Jurkat, Clone E6-1 (cell line): Measurements from ENCODE around the gene VSTM1.

Experiments used
- DNase-seq: peaks from one replicate; pipeline ENCODE4 v3.0.0-alpha.2; 2011; ENCODE audit warnings: low read depth, low spot score
- H3K4me3 ChIP-seq: 2 replicates; pipeline ENCODE4 v1.5.1; 2011; ENCODE audit warnings: mild to moderate bottlenecking, low read length, control low read depth, moderate library complexity

Gene VSTM1

DNA sequence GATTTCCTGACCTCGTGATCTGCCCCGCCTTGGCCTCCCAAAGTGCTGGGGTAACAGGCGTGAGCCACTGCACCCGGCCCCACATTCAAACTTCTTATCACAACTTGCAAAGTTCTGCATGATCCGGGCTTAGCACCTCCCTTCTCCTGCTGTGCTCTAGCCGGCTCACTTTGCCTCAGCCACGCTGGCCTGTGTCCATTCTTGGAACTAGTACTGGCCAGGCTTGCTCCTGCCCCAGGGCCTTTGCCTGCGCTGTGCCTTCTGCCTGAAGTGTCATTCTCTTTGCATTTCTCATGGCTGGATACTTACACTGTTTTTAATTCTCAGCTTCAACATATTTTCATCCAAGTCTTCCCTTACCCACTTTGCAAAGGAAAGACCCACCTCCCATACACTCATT, 42.3 kb downstream of the VSTM1 start:
- DNase-seq, result no peak
- no peak overlapping the region for H3K4me3 ChIP-seq

DNA sequence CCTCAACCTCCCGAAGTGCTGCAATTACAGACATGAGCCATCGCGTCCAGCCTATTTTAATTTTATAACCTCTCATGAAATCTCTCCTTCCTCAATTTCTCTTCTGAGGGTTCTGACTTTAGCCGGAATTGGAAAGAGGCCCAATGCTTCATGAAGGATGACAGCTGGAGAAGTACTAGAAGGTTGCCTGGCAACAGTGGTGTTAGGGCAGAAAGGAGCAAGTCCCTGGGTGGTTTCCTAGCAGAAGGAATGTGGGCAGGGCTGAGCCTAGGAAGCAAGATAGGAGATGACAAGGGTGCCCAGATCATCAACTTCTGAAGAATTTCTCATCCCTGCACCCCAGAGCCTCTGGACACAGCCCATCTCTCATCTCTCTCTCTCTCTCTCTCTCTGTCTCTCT, 46.4 kb downstream of the VSTM1 start:
- no peak for DNase-seq
- no peak overlapping the region for H3K4me3 ChIP-seq

DNA sequence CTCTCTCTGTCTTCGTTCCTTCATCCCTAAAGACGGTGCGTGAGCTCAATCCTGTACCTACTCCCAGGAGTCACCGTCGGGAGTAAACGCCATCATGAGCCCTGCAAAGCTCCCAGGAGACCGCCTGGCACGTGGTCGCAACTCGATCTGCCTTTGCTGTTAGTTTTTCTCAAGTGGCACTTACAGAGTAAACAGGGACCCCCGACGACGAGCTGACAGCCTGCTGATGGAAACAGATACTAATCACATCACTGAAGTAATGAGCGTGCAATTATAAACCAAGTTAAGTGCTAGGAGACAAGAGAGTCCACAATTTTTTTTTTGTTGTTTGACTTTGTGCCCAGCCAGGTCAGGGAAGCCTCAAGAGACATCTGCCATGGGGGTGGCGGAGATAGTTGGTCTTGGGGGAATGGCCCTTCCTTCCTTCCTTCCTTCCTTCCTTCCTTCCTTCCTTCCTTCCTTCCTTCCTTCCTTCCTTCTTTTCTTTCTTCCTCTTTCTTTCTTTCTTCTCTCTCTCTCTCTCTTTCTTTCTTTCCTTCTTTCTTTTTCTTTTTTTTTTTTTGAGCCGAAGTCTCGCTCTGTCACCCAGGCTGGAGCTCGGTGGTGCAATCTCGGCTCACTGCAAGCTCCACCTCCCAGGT, 48.7 kb downstream of the VSTM1 start:
- H3K4me3 ChIP-seq, result no peak overlapping the region
- no peak for DNase-seq

DNA sequence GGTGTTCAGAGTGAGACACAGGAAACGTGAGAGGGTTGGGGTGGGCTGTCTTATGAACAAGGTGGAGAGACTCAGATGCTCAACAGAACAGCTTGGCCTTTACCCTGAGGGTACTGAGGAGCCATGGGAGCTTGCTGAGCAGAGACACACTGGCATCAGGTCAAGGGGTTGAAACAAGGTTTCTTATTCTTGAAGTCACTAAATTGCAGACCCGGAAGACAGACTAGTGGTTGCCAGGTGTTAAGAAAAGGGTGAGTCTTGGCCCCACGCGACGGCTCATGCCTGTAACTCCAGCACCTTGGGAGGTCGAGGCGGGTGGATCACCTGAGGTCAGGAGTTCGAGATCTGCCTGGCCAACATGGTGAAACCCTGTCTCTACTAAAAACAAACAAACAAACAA, 49.8 kb downstream of the VSTM1 start:
- DNase-seq, result no peak

DNA sequence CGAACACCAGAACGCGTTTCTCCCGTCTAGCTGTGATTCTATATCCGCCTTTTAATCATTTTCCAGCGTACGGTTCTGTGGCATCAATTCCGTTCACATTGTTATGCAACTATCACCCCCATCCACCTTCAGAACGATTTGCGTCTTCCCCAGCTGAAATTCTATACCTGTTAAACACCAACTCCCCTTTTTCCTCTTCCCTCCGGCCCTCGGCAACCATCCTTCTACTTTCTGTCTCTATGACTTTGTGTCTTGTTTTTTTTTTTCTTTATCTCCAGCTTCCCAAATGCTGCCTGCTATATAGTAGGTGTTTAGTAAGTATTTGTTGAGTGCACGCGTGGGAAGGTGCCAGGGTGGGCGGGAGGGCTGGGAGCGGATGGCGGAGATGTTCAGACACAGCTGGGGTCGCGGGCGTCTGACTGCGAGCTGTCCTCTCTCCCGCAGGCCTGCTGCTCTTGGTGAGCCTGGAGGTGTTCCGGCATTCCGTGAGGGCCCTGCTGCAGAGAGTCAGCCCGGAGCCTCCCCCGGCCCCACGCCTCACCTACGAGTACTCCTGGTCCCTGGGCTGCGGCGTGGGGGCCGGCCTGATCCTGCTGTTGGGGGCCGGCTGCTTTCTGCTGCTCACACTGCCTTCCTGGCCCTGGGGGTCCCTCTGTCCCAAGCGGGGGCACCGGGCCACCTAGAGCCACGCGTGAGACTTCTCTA, 52.0 kb downstream of the VSTM1 start:
- DNase-seq, result no peak
- no peak overlapping the region for H3K4me3 ChIP-seq

More for the DNA sequence above, 49.8 kb downstream of the VSTM1 start:
- H3K4me3 ChIP-seq, result no peak overlapping the region

DNA sequence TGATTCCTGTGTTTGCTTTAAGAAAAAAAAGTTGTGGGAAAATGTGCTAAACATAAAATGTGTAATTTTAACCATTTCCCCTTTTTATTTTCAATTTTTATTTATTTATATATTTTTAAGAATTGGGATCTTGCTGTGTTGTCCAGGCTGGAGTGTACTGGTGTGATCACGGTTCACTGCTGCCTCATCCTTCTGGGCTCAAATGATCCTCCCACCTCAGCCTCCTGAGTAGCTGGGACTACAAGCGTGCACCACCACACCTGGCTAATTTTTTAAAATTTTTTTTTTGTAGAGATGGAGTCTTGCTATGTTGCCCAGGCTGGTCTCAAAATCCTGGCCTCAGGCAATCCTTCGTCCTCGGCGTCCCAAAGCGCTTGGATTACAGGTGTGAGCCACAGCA, 53.2 kb downstream of the VSTM1 start:
- H3K4me3 ChIP-seq, result no peak overlapping the region
- DNase-seq, result no peak

DNA sequence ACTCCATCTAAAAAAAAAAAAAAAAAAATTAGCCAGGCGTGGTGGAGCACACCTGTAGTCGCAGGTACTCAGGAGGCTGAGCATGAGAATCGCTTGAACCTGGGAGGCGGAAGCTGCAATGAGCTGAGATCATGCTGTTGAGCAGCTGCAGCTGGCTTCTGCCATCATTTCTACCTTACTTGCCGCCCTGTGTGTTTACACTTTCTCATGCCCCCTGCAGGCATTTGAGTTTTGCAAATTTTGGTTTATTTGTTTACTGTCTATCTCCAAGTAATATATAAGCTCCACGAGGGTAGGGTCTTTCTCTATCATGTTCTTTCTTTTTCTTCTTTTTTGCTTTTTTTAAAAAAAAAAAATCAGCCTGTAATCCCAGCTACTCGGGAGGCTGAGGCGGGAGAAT, 54.3 kb downstream of the VSTM1 start:
- DNase-seq, result no peak
- H3K4me3 ChIP-seq, result no peak overlapping the region

DNA sequence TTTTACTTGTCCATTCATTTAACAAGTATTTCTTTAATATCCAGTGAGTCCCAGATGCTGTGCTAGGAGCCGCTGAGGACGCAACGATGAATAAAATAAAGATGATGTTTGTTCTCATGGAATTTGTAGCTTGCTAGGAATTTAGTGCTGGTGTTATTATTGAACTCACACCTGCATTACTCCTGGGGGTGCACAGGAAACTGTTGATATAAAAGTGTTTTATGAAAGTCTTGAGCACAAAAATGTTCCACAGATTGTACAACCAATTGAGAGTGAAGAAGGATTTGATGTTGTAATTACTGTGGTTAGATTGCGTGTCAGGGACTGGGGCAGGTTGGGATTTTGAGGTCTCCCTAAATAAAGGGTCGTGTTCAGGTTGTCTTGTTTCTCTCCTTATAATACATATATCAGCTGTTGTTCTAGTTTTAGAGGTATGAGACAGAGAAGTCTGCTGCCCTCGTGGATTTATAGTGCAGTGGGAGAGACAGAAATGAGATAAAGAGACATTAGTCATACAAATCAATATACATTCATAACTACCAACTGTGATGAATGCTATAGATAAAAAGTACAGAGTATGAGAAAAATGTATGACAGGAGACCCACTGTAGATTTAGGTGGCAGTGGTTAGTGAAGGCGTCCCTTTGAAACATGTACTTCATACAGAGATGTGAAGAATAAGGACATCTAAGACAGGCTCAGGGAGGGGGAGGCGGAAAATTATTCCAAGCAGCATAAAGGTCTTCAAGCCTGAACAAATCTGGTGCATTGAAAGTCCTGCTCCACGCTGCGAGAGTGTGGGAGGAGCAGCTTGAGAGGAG, 61.0 kb downstream of the VSTM1 start:
- no peak for DNase-seq
- H3K4me3 ChIP-seq, result no peak overlapping the region

DNA sequence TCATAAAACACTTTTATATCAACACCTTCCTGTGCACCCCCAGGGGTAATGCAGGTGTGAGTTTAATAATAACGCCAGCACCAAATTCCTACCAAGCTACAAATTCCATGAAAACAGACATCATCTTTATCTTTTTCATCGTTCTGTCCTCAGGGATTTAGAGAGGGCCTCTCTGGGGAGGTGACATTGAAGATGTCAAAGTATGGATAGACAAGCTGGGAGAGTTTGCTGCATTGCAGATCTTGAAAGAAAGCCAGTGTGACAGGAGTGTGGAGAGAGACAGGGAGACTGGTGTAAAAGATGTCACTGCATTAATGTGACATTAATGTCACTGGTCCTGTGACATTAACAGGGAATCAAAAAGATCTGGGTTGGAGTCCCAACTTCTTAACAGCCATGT, 62.2 kb downstream of the VSTM1 start:
- no peak for DNase-seq
- no peak overlapping the region for H3K4me3 ChIP-seq

DNA sequence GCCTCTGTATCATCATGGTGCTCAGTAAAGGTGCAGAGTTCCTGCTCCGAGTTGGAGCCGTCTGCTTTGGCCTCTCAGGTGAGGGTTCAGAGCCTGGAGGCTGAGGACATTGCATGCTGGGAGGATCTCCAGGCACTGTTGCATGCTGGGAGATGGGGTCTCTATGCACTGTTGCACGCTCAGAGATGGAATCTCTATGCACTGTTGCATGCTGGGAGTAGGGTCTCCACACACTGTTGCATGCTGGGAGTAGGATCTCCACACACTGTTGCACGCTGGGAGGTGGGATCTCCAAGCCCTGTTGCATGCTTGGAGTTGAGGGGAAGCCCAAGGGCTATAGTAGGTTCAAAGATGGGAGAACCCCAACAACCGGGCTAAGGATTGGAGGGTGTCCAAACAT, 64.0 kb downstream of the VSTM1 start:
- no peak for DNase-seq
- H3K4me3 ChIP-seq, result no peak overlapping the region

DNA sequence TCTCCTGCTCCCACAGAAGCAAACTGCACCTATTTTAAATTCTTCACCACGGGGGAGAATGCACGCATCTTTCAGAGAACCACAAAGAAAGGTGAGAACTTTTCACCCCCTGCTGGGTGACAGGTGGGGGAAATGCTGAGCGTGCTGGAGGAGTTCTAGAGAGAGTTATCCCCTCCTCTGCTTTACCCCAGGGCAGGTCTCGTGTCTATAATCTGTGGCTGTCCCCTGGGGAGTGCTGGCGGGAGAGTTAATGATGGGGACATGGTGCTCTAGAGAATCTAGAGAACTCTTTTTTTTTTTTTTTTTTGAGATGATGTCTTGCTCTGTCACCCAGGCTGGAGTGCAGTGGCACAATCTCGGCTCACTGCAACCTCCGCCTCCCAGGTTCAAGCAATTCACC, 65.5 kb downstream of the VSTM1 start:
- H3K4me3 ChIP-seq, result no peak overlapping the region
- DNase-seq, result no peak

DNA sequence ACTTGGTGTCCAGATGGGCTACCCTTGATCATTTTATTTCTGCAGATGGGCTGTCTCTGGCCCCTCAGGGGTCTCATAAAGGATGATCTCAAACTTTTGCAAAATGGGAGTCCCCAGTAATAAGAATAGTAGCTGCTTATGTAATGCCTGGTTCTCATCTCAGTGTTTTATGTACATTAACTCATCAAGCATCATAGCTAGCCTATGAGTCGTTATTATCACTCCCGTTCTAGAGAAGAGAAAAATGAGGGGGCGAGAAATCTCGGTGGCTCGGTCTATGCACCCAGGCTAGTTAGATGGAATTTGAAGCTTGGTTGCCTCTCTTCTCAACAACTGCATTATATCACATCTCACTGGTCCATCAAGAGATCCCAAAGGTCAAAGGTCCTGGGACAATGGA, 68.9 kb downstream of the VSTM1 start:
- no peak for DNase-seq
- no peak overlapping the region for H3K4me3 ChIP-seq

DNA sequence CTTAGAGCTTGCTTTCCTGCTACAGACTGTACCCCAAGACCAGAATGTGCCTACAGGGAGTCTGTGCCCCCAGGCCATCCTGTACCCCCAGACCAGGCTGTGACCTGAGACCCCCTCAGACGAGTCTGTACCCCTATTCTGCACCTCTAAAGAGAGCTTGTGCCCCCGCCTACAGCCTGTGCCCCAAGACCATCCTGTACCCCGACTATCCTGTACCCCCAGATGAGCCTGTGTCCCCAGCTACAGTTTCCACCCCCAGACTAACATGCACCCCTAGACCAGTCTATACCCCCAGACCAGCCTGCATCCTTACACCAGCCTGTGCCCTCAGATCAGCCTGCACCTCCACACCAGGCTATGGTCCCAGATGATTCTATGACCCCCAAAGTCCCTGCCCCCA, 70.2 kb downstream of the VSTM1 start:
- H3K4me3 ChIP-seq, result no peak overlapping the region
- DNase-seq, result no peak

DNA sequence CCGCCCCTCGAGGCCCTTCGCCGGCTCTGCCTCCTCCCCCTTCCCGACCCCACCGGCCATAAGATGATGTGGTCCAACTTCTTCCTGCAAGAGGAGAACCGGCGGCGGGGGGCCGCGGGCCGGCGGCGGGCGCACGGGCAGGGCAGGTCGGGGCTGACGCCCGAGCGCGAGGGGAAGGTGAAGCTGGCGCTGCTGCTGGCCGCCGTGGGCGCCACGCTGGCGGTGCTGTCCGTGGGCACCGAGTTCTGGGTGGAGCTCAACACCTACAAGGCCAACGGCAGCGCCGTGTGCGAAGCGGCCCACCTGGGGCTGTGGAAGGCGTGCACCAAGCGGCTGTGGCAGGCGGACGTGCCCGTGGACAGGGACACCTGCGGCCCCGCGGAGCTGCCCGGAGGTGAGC, 70.9 kb downstream of the VSTM1 start:
- H3K4me3 ChIP-seq, result no peak overlapping the region
- DNase-seq, result no peak

DNA sequence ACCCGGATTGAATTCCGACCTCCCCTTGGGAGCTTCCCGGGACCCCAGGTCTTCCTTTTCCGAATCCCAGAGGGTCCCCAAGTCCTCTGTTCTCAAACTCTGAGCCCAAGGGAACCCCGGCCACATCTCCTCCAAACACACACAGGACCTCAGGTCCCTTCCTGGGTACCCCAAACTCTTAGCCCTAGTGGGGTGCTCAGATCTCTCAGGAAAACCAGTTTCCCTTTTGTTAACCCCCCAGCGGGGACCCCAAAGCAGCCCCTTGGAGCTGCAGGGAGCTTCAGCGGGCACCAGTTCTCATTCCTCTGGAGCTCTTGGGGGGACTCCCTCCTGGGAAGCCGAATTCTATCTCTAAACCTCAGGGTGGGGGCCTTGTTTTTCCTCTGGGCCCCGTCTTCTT, 71.5 kb downstream of the VSTM1 start:
- H3K4me3 ChIP-seq, result no peak overlapping the region
- no peak for DNase-seq

DNA sequence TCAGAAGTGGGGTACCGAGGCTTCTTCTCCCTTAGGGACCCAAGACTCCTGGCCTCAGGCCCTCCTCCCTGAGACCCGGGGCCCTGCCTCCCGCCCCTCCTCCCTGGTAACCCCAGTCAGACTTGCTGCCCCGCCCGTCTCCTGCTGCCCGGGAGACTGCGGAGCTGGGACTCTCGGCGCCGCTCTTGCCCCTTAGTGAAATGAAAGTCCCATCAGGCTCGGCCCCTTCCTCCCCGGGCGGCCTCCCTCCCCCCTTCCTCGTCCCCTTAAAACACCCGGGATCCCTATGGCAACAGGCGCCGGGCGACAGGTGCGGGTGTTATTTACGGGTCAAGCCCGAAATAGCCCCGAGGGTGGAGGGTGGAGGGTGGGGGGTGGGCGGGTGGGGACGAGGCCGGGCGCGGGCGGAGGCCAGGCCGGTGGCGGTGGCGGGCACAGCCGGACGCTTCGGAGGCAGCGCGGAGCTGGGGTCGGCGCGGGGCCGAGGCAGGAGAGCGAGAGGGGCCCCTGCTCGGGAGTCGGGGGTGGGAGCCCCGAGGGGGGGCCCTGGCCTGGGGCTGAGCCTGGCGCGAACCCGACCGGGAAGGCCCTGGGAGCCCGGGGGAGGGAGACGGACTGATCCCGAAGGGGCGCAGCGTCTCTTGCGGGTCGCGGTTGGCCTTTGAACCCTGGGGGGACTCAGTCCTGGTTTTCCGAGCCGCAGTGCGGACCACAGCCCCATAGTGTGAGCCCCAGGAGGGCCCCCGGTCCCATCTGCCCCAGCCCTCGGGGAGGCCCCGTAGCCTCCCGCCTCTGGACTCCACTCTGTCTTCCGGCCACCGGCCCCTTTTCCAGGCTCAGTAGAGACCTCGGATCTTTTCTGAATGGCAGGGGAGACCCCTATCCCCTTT, 72.2 kb downstream of the VSTM1 start, which contains the start of gene CACNG6:
Gene CACNG6, plus strand, starts transcription at position 414 of the 890 bp plus-strand sequence. CDS start 1,241 bp downstream, outside the sequence.
- H3K4me3 ChIP-seq, result no peak within 1 kb of the TSS
- DNase-seq, result no peak
